ENCODE data around the gene SIRPA.

Gene SIRPA

GRCh38 chr20:1894951-1895673 is at the start of gene SIRPA:
TSS of gene SIRPA (plus strand) at chr20:1895407. CDS start at chr20:1895448, 41 bp downstream.
- no peak for FAIRE-seq

GRCh38 chr20:1845701-1846100 is 49.5 kb upstream of the SIRPA start:
- no peak for FAIRE-seq

GRCh38 chr20:1846341-1846740 is 48.9 kb upstream of the SIRPA start:
- no peak for FAIRE-seq

- FAIRE-seq: no peak
Measured at GRCh38 chr20:1846876-1847275, 48.3 kb upstream of the SIRPA start.

- no peak for FAIRE-seq
Measured at GRCh38 chr20:1847780-1848179, 47.4 kb upstream of the SIRPA start.

- FAIRE-seq: no peak
Measured at GRCh38 chr20:1848373-1848772, 46.8 kb upstream of the SIRPA start.

- FAIRE-seq: no peak
Measured at GRCh38 chr20:1851396-1851795, 43.8 kb upstream of the SIRPA start.

GRCh38 chr20:1853473-1853872 is 41.7 kb upstream of the SIRPA start:
- no peak for FAIRE-seq

GRCh38 chr20:1854246-1854645 is 41.0 kb upstream of the SIRPA start:
- FAIRE-seq: no peak

- FAIRE-seq: no peak
Measured at GRCh38 chr20:1855109-1855508, 40.1 kb upstream of the SIRPA start.

- no peak for FAIRE-seq
Measured at GRCh38 chr20:1855690-1856089, 39.5 kb upstream of the SIRPA start.

- FAIRE-seq: no peak
Measured at GRCh38 chr20:1856424-1856823, 38.8 kb upstream of the SIRPA start.

- no peak for FAIRE-seq
Measured at GRCh38 chr20:1857466-1857865, 37.7 kb upstream of the SIRPA start.

GRCh38 chr20:1858871-1859270 is 36.3 kb upstream of the SIRPA start:
- FAIRE-seq: no peak

- FAIRE-seq: no peak
Measured at GRCh38 chr20:1860446-1860845, 34.8 kb upstream of the SIRPA start.

GRCh38 chr20:1861347-1861976 is 33.7 kb upstream of the SIRPA start:
- FAIRE-seq: no peak

- no peak for FAIRE-seq
Measured at GRCh38 chr20:1861996-1862662, 33.1 kb upstream of the SIRPA start.

- FAIRE-seq: no peak
Measured at GRCh38 chr20:1862663-1863053, 32.5 kb upstream of the SIRPA start.

- no peak for FAIRE-seq
Measured at GRCh38 chr20:1863296-1863695, 31.9 kb upstream of the SIRPA start.

GRCh38 chr20:1866834-1867233 is 28.4 kb upstream of the SIRPA start:
- no peak for FAIRE-seq

- no peak for FAIRE-seq
Measured at GRCh38 chr20:1867495-1868260, 27.5 kb upstream of the SIRPA start.

- no peak for FAIRE-seq
Measured at GRCh38 chr20:1868856-1869255, 26.4 kb upstream of the SIRPA start.

- no peak for FAIRE-seq
Measured at GRCh38 chr20:1870323-1870722, 24.9 kb upstream of the SIRPA start.

All from G401.6 (cell line).